Keratinocyte (primary cell): ENCODE results near the gene SUGT1. TPM values are rescaled to one million over a fixed set of nuclear protein-coding genes. Genes with fewer than 3 reads are reported as not detected.

Source experiments
- DNase-seq: peaks from one replicate; pipeline ENCODE4 v3.0.0-alpha.2; 2011; ENCODE audit warnings: low read depth, missing footprints, low spot score
- FAIRE-seq: peaks from 2 replicates; lab custom pipeline; 2011; peaks lifted over from hg19 to GRCh38; lab: Jason Lieb, UNC
- H2AFZ ChIP-seq: 2 replicates; pipeline ENCODE4 v1.6.0; 2012; ENCODE audit warnings: low read length, control low read depth, inconsistent platforms; ENCODE audit not compliant: control insufficient read depth
- H3K27ac ChIP-seq: 2 replicates; pipeline ENCODE4 v1.5.1; 2011; ENCODE audit warnings: low read length; ENCODE audit not compliant: control insufficient read depth, insufficient read depth
- H3K27me3 ChIP-seq: 3 replicates; pipeline ENCODE4 v1.6.0; 2011; ENCODE audit warnings: low read length; ENCODE audit not compliant: control insufficient read depth, insufficient read depth; ENCODE audit errors: extremely low read depth
- H3K36me3 ChIP-seq, 2 experiments: 2 replicates in 1 of 2; 3 replicates in 1 of 2; pipeline ENCODE4 v1.5.1; 2011; ENCODE audit warnings: low read length in 2 of 2, mild to moderate bottlenecking in 1 of 2; ENCODE audit not compliant: control insufficient read depth in 2 of 2, insufficient read depth in 2 of 2; ENCODE audit errors: extremely low read depth in 1 of 2
- H3K4me1 ChIP-seq: 3 replicates; pipeline ENCODE4 v1.5.1; 2011; ENCODE audit warnings: low read length; ENCODE audit not compliant: control insufficient read depth, insufficient read depth; ENCODE audit errors: extremely low read depth
- H3K4me2 ChIP-seq: 3 replicates; pipeline ENCODE4 v1.6.0; 2011; ENCODE audit warnings: low read depth, low read length; ENCODE audit not compliant: control insufficient read depth, insufficient read depth; ENCODE audit errors: extremely low read depth
- H3K4me3 ChIP-seq, 3 experiments: fragments of 200-600 bp in 1 of 3; sonication (generic) in 1 of 3; 2 replicates in 2 of 3; 3 replicates in 1 of 3; pipeline ENCODE4 v1.5.1; 2011 to 2016; ENCODE audit warnings: low read length in 3 of 3, mild to moderate bottlenecking in 3 of 3, control low read depth in 2 of 3, inconsistent platforms in 1 of 3, low read depth in 1 of 3, mixed read lengths in 1 of 3, mixed run types in 1 of 3, moderate library complexity in 1 of 3; ENCODE audit not compliant: control insufficient read depth in 2 of 3, insufficient read depth in 2 of 3; ENCODE audit errors: extremely low read depth in 1 of 3
- H3K79me2 ChIP-seq: 2 replicates; pipeline ENCODE4 v1.6.0; 2012; ENCODE audit warnings: low read length; ENCODE audit not compliant: control insufficient read depth, insufficient read depth
- H3K9ac ChIP-seq: 3 replicates; pipeline ENCODE4 v1.6.0; 2011; ENCODE audit warnings: low read length; ENCODE audit not compliant: control insufficient read depth, insufficient read depth; ENCODE audit errors: extremely low read depth
- H3K9me1 ChIP-seq: 3 replicates; pipeline ENCODE4 v1.6.0; 2011; ENCODE audit warnings: low read length; ENCODE audit not compliant: control insufficient read depth, insufficient read depth; ENCODE audit errors: extremely low read depth
- H3K9me3 ChIP-seq: 2 replicates; pipeline ENCODE4 v1.5.1; 2012; ENCODE audit warnings: low read depth, low read length; ENCODE audit not compliant: control insufficient read depth
- H4K20me1 ChIP-seq: 3 replicates; pipeline ENCODE4 v1.6.0; 2011; ENCODE audit warnings: low read length; ENCODE audit not compliant: control insufficient read depth, insufficient read depth; ENCODE audit errors: extremely low read depth
- EZH2 ChIP-seq: IDR thresholded peaks from one replicate; pipeline ENCODE4 v1.6.1; 2012; ENCODE audit warnings: inconsistent platforms, mild to moderate bottlenecking, low read length, moderate library complexity
- dilution Hi-C: fragments of 300-500 bp; cut with MboI; formaldehyde crosslinking; loops from one replicate; pipeline ENCODE4 v1.7.0; 2020; ENCODE audit warnings: low sequenced_read_pairs; ENCODE audit not compliant: extremely low pct_ligation_motif_present
- polyA plus RNA-seq, 5 experiments: library from polyadenylated mRNA; depleted of rRNA in 3 of 5; stranded (reverse) in 3 of 5; stranded (forward) in 1 of 5; unstranded in 1 of 5; fragments of >200 nt; gene quantifications; 1 replicate in 1 of 5; 2 replicates in 3 of 5; 3 replicates in 1 of 5; pipeline versions ENCODE4 v1.2.1 to v1.2.3, GENCODE V29; 2011 to 2012; ENCODE audit warnings: missing spikeins in 2 of 5, low read depth in 1 of 5, low replicate concordance in 1 of 5
- TF ChIP-seq, protein P1 (sequence below), 3 experiments: IDR thresholded peaks in 1 of 3; conservative IDR thresholded peaks in 1 of 3; optimal IDR thresholded peaks in 1 of 3; 2 replicates in 2 of 3; 3 replicates in 1 of 3; pipeline versions ENCODE3 to v1.5.1; 2011; ENCODE audit warnings: low read length in 3 of 3, mild to moderate bottlenecking in 3 of 3, moderate library complexity in 2 of 3, control low read depth in 1 of 3, inconsistent platforms in 1 of 3; ENCODE audit not compliant: insufficient read depth in 2 of 3; ENCODE audit errors: extremely low read depth in 1 of 3

SUGT1 gene
- polyA plus RNA-seq, 1 donor (not counting 4 experiments of a cell fraction or from before 2014, with no cell fraction given) = 43.9 TPM

DNA sequence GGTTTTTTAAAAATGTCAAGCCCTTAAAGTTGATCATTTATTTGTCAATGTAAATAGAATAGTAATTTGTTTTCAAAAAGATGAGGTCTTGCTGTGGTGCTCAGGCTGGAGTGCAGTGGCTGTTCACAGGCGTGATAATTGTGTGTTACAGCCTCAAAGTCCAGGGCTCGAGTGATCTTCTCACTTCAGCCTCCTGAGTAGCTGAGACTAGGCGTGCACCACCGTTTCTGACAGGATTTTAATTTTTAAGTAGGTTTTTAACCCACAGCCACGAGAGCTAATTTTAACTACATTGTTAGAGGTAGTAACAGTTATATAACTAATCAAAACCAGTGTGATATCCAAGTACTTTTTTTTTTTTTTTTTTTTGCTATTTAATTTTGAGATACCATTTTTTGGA lies 43.9 kb downstream of the SUGT1 start:
- Histone ChIP-seq H3K4me1 (no peaks in the 10 kb centered on the region), H3K4me3 (no peak overlapping the region), H4K20me1 (no peaks in the 10 kb centered on the region), H3K9ac (no peak overlapping the region), H3K9me3 (no peaks in the 10 kb centered on the region), H3K36me3 (peaks cover 0 to 2% of the 10 kb centered on the region in 2 experiments), H3K27ac (no peak overlapping the region), H3K4me2 (no peak overlapping the region), H3K27me3 (no peaks in the 10 kb centered on the region), H3K9me1 (no peaks in the 10 kb centered on the region), H2AFZ (no peak overlapping the region), H3K79me2 (no peaks in the 10 kb centered on the region)
- no peak for TF ChIP-seq EZH2
- TF ChIP-seq, protein P1, sequence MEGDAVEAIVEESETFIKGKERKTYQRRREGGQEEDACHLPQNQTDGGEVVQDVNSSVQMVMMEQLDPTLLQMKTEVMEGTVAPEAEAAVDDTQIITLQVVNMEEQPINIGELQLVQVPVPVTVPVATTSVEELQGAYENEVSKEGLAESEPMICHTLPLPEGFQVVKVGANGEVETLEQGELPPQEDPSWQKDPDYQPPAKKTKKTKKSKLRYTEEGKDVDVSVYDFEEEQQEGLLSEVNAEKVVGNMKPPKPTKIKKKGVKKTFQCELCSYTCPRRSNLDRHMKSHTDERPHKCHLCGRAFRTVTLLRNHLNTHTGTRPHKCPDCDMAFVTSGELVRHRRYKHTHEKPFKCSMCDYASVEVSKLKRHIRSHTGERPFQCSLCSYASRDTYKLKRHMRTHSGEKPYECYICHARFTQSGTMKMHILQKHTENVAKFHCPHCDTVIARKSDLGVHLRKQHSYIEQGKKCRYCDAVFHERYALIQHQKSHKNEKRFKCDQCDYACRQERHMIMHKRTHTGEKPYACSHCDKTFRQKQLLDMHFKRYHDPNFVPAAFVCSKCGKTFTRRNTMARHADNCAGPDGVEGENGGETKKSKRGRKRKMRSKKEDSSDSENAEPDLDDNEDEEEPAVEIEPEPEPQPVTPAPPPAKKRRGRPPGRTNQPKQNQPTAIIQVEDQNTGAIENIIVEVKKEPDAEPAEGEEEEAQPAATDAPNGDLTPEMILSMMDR (optimal IDR thresholded peaks at IDR 0.05 in 1 of 3, IDR thresholded peaks at IDR 0.05 in 1 of 3, conservative IDR thresholded peaks at IDR 0.05 in 1 of 3; ENCODE audit: extremely low read depth in 1 of 3, insufficient read depth in 2 of 3, low read length in 3 of 3) = no peak
- FAIRE-seq = no peak
- no peak for DNase-seq
- dilution Hi-C loops = no loop called here

- Histone ChIP-seq H3K9me3 (no peaks in the 10 kb centered on the region), H3K27ac (no peak overlapping the region), H3K4me1 (no peaks in the 10 kb centered on the region), H3K36me3 (peaks cover 0 to 2% of the 10 kb centered on the region in 2 experiments), H3K4me3 (no peak overlapping the region), H3K27me3 (no peaks in the 10 kb centered on the region), H3K9me1 (no peaks in the 10 kb centered on the region), H3K4me2 (no peak overlapping the region), H4K20me1 (no peaks in the 10 kb centered on the region), H3K79me2 (no peaks in the 10 kb centered on the region), H3K9ac (no peak overlapping the region), H2AFZ (no peak overlapping the region)
- FAIRE-seq (no peak), DNase-seq (no peak)
- dilution Hi-C loops = no loop called here
- no peak for TF ChIP-seq EZH2
- TF ChIP-seq, protein P1 (optimal IDR thresholded peaks at IDR 0.05 in 1 of 3, IDR thresholded peaks at IDR 0.05 in 1 of 3, conservative IDR thresholded peaks at IDR 0.05 in 1 of 3; ENCODE audit: extremely low read depth in 1 of 3, insufficient read depth in 2 of 3, low read length in 3 of 3) = no peak
Measured at GRCh38 chr13:52701728-52702465, 49.3 kb downstream of the SUGT1 start.
